ENCODE measurements around the gene UNC5B. TPM values are rescaled to one million over a fixed set of nuclear protein-coding genes. Genes with fewer than 3 reads are reported as not detected.

Gene UNC5B
- polyA plus RNA-seq, 1 donor (not counting 4 experiments of a cell fraction or from before 2014, with no cell fraction given): 1.1 TPM

DNA sequence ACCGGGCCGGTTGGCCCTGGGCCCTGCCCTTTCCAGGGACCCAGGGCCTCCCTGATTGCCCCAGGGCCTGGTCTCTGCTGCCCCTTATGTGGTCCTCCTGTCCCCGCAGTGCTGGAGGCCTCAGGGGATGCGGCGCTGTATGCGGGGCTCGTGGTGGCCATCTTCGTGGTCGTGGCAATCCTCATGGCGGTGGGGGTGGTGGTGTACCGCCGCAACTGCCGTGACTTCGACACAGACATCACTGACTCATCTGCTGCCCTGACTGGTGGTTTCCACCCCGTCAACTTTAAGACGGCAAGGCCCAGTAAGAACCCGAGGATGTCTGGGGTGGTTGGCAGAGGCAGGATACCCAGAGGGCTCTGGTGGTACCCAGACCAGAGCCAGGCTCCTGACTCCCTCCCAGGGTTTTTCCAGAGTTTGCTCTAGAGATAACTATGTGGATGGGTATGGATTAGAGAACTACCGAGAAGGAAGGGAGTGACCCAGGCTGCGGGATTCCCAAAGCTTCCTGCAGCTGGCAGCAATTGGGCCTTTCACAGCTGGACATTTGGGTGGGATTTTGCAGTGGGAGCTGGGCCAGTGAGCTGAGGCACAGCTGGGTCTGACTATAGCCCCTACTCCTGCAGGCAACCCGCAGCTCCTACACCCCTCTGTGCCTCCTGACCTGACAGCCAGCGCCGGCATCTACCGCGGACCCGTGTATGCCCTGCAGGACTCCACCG is 78.6 kb downstream of the UNC5B start:
- peaks cover 4% of the 10 kb centered on the region for H3K4me1 ChIP-seq (ENCODE audit: control insufficient read depth, extremely low read depth, insufficient read depth, low read length)
- DNase-seq (ENCODE audit: low read depth, low spot score) (no peak), FAIRE-seq (no peak)
- no peak overlapping the region for H3K9ac ChIP-seq (ENCODE audit: control insufficient read depth, extremely low read depth, insufficient read depth, low read length)
- H3K9me3 ChIP-seq (ENCODE audit: control insufficient read depth, low read depth, low read length): no peaks in the 10 kb centered on the region
- H2AFZ ChIP-seq (ENCODE audit: control insufficient read depth, low read length): no peak overlapping the region
- H3K79me2 ChIP-seq (ENCODE audit: control insufficient read depth, insufficient read depth, low read length): no peaks in the 10 kb centered on the region
- H3K4me2 ChIP-seq (ENCODE audit: control insufficient read depth, extremely low read depth, insufficient read depth, low read depth, low read length): no peak overlapping the region
- no peak overlapping the region for H3K4me3 ChIP-seq (ENCODE audit: control insufficient read depth in 2 of 3, extremely low read depth in 1 of 3, insufficient read depth in 2 of 3, low read depth in 1 of 3, low read length in 3 of 3)
- no peak overlapping the region for H3K27ac ChIP-seq (ENCODE audit: control insufficient read depth, insufficient read depth, low read length)
- H3K9me1 ChIP-seq (ENCODE audit: control insufficient read depth, extremely low read depth, insufficient read depth, low read length): no peaks in the 10 kb centered on the region
- dilution Hi-C loops (cut with MboI; ENCODE audit: extremely low pct_ligation_motif_present, low sequenced_read_pairs): no loop called here
- TF ChIP-seq, protein P1, sequence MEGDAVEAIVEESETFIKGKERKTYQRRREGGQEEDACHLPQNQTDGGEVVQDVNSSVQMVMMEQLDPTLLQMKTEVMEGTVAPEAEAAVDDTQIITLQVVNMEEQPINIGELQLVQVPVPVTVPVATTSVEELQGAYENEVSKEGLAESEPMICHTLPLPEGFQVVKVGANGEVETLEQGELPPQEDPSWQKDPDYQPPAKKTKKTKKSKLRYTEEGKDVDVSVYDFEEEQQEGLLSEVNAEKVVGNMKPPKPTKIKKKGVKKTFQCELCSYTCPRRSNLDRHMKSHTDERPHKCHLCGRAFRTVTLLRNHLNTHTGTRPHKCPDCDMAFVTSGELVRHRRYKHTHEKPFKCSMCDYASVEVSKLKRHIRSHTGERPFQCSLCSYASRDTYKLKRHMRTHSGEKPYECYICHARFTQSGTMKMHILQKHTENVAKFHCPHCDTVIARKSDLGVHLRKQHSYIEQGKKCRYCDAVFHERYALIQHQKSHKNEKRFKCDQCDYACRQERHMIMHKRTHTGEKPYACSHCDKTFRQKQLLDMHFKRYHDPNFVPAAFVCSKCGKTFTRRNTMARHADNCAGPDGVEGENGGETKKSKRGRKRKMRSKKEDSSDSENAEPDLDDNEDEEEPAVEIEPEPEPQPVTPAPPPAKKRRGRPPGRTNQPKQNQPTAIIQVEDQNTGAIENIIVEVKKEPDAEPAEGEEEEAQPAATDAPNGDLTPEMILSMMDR (optimal IDR thresholded peaks at IDR 0.05 in 1 of 3, IDR thresholded peaks at IDR 0.05 in 1 of 3, conservative IDR thresholded peaks at IDR 0.05 in 1 of 3; ENCODE audit: extremely low read depth in 1 of 3, insufficient read depth in 2 of 3, low read length in 3 of 3): no peak
- TF ChIP-seq EZH2 (IDR thresholded peaks at IDR 0.05; ENCODE audit: low read length): no peak
- peaks cover 0 to 2% of the 10 kb centered on the region in 2 experiments for H3K36me3 ChIP-seq (ENCODE audit: control insufficient read depth in 2 of 2, extremely low read depth in 1 of 2, insufficient read depth in 2 of 2, low read length in 2 of 2)
- no peaks in the 10 kb centered on the region for H3K27me3 ChIP-seq (ENCODE audit: control insufficient read depth, extremely low read depth, insufficient read depth, low read length)
- peaks cover 5% of the 10 kb centered on the region for H4K20me1 ChIP-seq (ENCODE audit: control insufficient read depth, extremely low read depth, insufficient read depth, low read length)

DNA sequence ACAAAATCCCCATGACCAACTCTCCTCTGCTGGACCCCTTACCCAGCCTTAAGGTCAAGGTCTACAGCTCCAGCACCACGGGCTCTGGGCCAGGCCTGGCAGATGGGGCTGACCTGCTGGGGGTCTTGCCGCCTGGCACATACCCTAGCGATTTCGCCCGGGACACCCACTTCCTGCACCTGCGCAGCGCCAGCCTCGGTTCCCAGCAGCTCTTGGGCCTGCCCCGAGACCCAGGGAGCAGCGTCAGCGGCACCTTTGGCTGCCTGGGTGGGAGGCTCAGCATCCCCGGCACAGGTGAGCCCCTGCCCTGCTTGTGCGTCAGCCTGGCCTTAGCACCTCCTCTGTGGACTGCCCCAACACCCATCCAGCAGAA is 79.1 kb downstream of the UNC5B start:
- H3K4me1 ChIP-seq (ENCODE audit: control insufficient read depth, extremely low read depth, insufficient read depth, low read length): peaks cover 4% of the 10 kb centered on the region
- FAIRE-seq (no peak), DNase-seq (ENCODE audit: low read depth, low spot score) (no peak)
- dilution Hi-C loops (cut with MboI; ENCODE audit: extremely low pct_ligation_motif_present, low sequenced_read_pairs): no loop called here
- no peak overlapping the region for H3K4me3 ChIP-seq (ENCODE audit: control insufficient read depth in 2 of 3, extremely low read depth in 1 of 3, insufficient read depth in 2 of 3, low read depth in 1 of 3, low read length in 3 of 3)
- H3K79me2 ChIP-seq (ENCODE audit: control insufficient read depth, insufficient read depth, low read length): no peaks in the 10 kb centered on the region
- no peaks in the 10 kb centered on the region for H3K9me1 ChIP-seq (ENCODE audit: control insufficient read depth, extremely low read depth, insufficient read depth, low read length)
- peaks cover 0 to 2% of the 10 kb centered on the region in 2 experiments for H3K36me3 ChIP-seq (ENCODE audit: control insufficient read depth in 2 of 2, extremely low read depth in 1 of 2, insufficient read depth in 2 of 2, low read length in 2 of 2)
- H3K9ac ChIP-seq (ENCODE audit: control insufficient read depth, extremely low read depth, insufficient read depth, low read length): no peak overlapping the region
- H3K27me3 ChIP-seq (ENCODE audit: control insufficient read depth, extremely low read depth, insufficient read depth, low read length): no peaks in the 10 kb centered on the region
- H3K9me3 ChIP-seq (ENCODE audit: control insufficient read depth, low read depth, low read length): no peaks in the 10 kb centered on the region
- H2AFZ ChIP-seq (ENCODE audit: control insufficient read depth, low read length): no peak overlapping the region
- TF ChIP-seq, protein P1 (optimal IDR thresholded peaks at IDR 0.05 in 1 of 3, IDR thresholded peaks at IDR 0.05 in 1 of 3, conservative IDR thresholded peaks at IDR 0.05 in 1 of 3; ENCODE audit: extremely low read depth in 1 of 3, insufficient read depth in 2 of 3, low read length in 3 of 3): no peak
- peaks cover 5% of the 10 kb centered on the region for H4K20me1 ChIP-seq (ENCODE audit: control insufficient read depth, extremely low read depth, insufficient read depth, low read length)
- H3K27ac ChIP-seq (ENCODE audit: control insufficient read depth, insufficient read depth, low read length): no peak overlapping the region
- H3K4me2 ChIP-seq (ENCODE audit: control insufficient read depth, extremely low read depth, insufficient read depth, low read depth, low read length): no peak overlapping the region
